Smooth muscle cell (in vitro differentiated cells): ENCODE results near the gene FCAR. TPM values are rescaled to one million over a fixed set of nuclear protein-coding genes. Genes with fewer than 3 reads are reported as not detected.
"Not testable (repeated sequence)": the region's sequence is repeated elsewhere in the genome, so short reads cannot be mapped to it uniquely, and the experiment has no call there.

ENCODE experiments used
- DNase-seq: peaks from one replicate; lab custom pipeline; 2025; ENCODE audit not compliant: unreplicated experiment; lab: John Stamatoyannopoulos, UW
- H2AFZ ChIP-seq: fragments of 200-600 bp; sonication (generic); 2 replicates; pipeline ENCODE4 v1.6.0; 2016; ENCODE audit warnings: antibody characterized with exemption, low read depth, mild to moderate bottlenecking
- H3F3A ChIP-seq: fragments of 200-600 bp; sonication (generic); 2 replicates; pipeline ENCODE4 v1.6.0; 2017; ENCODE audit warnings: antibody characterized with exemption, low read depth
- H3K27ac ChIP-seq: fragments of 200-600 bp; sonication (generic); 2 replicates; pipeline ENCODE4 v1.5.1; 2016; ENCODE audit warnings: low read depth, mild to moderate bottlenecking
- H3K27me3 ChIP-seq: fragments of 200-600 bp; sonication (generic); 2 replicates; pipeline ENCODE4 v1.6.1; 2016; ENCODE audit warnings: low read depth, mild to moderate bottlenecking
- H3K36me3 ChIP-seq: fragments of 200-600 bp; sonication (generic); 2 replicates; pipeline ENCODE4 v1.5.1; 2016; ENCODE audit warnings: low read depth
- H3K4me1 ChIP-seq: fragments of 200-600 bp; sonication (generic); 2 replicates; pipeline ENCODE4 v1.5.1; 2016; ENCODE audit warnings: low read depth
- H3K4me2 ChIP-seq: fragments of 200-600 bp; sonication (generic); 2 replicates; pipeline ENCODE4 v1.6.0; 2016; ENCODE audit warnings: mild to moderate bottlenecking
- H3K4me3 ChIP-seq: fragments of 200-600 bp; sonication (generic); 2 replicates; pipeline ENCODE4 v1.5.1; 2016; ENCODE audit warnings: mild to moderate bottlenecking
- H3K79me2 ChIP-seq: fragments of 200-600 bp; sonication (generic); 2 replicates; pipeline ENCODE4 v1.6.0; 2016; ENCODE audit warnings: low read depth, mild to moderate bottlenecking
- H3K9ac ChIP-seq: fragments of 200-600 bp; sonication (generic); 2 replicates; pipeline ENCODE4 v1.6.0; 2016; ENCODE audit warnings: low read depth
- H3K9me3 ChIP-seq: fragments of 200-600 bp; sonication (generic); replicated peaks from 2 replicates; pipeline ENCODE4 v1.5.1; 2016; ENCODE audit warnings: low read depth
- H4K20me1 ChIP-seq: fragments of 200-600 bp; sonication (generic); 2 replicates; pipeline ENCODE4 v1.6.0; 2016; ENCODE audit warnings: low read depth
- CTCF ChIP-seq: fragments of 200-600 bp; sonication (generic); IDR thresholded peaks from 2 replicates; pipeline ENCODE4 v1.5.1; 2017; ENCODE audit warnings: borderline replicate concordance, mild to moderate bottlenecking, antibody characterized with exemption; ENCODE audit not compliant: insufficient read depth, poor library complexity, severe bottlenecking
- WGBS: methylation state at CpG from one replicate; pipeline ENCODE4 v1.1.7; 2016; ENCODE audit warnings: low lambda C conversion rate; 5-methylcytosine and 5-hydroxymethylcytosine counted together
- polyA plus RNA-seq: library from polyadenylated mRNA; unstranded; fragments of >200 nt; fragmentation: Nextera tagmentation; extraction: Ambion mirVana; gene quantifications from 2 replicates; pipeline ENCODE4 v1.2.1, GENCODE V29; 2016
- small RNA-seq: library from RNA; depleted of rRNA; stranded (forward); fragments of <200 nt; gene quantifications from one replicate; pipeline ENCODE3, GENCODE V24; 2014
- total RNA-seq: library from RNA; depleted of rRNA; stranded (reverse); fragments of >200 nt; gene quantifications from 2 replicates; pipeline ENCODE4 v1.2.3, GENCODE V29; 2014

Gene FCAR
- total and polyA plus RNA-seq, 2 experiments from 2014 or later, result not detected

GRCh38 chr19:54928299-54928698 lies 54.3 kb downstream of the FCAR start:
- Histone ChIP-seq H4K20me1 (no peaks in the 10 kb centered on the region), H2AFZ (no peak overlapping the region), H3K27me3 (no peaks in the 10 kb centered on the region), H3K9me3 (no peaks in the 10 kb centered on the region), H3K4me3 (no peak overlapping the region), H3K79me2 (no peaks in the 10 kb centered on the region), H3K36me3 (no peaks in the 10 kb centered on the region), H3K27ac (no peak overlapping the region), H3K9ac (no peak overlapping the region), H3K4me1 (no peaks in the 10 kb centered on the region), H3F3A (no peaks in the 10 kb centered on the region), H3K4me2 (no peak overlapping the region)
- 96% methylated on average over 2 of the region's 2 CpGs for WGBS
- no peak for TF ChIP-seq CTCF
- DNase-seq, result no peak

GRCh38 chr19:54937926-54938325 lies 63.9 kb downstream of the FCAR start:
- Histone ChIP-seq H3K4me3 (no peak overlapping the region), H3F3A (no peaks in the 10 kb centered on the region), H3K79me2 (no peaks in the 10 kb centered on the region), H3K4me2 (no peak overlapping the region), H3K9ac (no peak overlapping the region), H3K27ac (no peak overlapping the region), H3K4me1 (no peaks in the 10 kb centered on the region), H3K9me3 (no peaks in the 10 kb centered on the region), H4K20me1 (no peaks in the 10 kb centered on the region), H3K27me3 (no peaks in the 10 kb centered on the region), H2AFZ (no peak overlapping the region), H3K36me3 (no peaks in the 10 kb centered on the region)
- no peak for TF ChIP-seq CTCF
- no peak for DNase-seq
- 92% methylated on average over 9 of the region's 9 CpGs for WGBS

- Histone ChIP-seq H3K27me3 (no peaks in the 10 kb centered on the region), H3K36me3 (no peaks in the 10 kb centered on the region), H3K27ac (no peak overlapping the region), H4K20me1 (no peaks in the 10 kb centered on the region), H3F3A (no peaks in the 10 kb centered on the region), H3K9ac (no peak overlapping the region), H3K4me1 (no peaks in the 10 kb centered on the region), H3K4me3 (no peak overlapping the region), H3K9me3 (no peaks in the 10 kb centered on the region), H3K79me2 (no peaks in the 10 kb centered on the region), H3K4me2 (no peak overlapping the region), H2AFZ (no peak overlapping the region)
- no peak for TF ChIP-seq CTCF
- 86% methylated on average over 11 of the region's 11 CpGs for WGBS
- no peak for DNase-seq
Observed at GRCh38 chr19:54938906-54939305, 64.9 kb downstream of the FCAR start.

- H3K27me3 ChIP-seq, H3K27ac ChIP-seq, H2AFZ ChIP-seq, H3K36me3 ChIP-seq, H3K4me2 ChIP-seq, H3K9me3 ChIP-seq, H3K4me1 ChIP-seq, H3K4me3 ChIP-seq, H3F3A ChIP-seq, H3K79me2 ChIP-seq, H3K9ac ChIP-seq, DNase-seq, H4K20me1 ChIP-seq: not testable (repeated sequence)
- WGBS, result 82% methylated on average over 9 of the region's 28 CpGs
Observed at GRCh38 chr19:54939538-54939937, 65.5 kb downstream of the FCAR start.

Small RNA genes lying within 50 kb of the gene (small RNA-seq; reads per million reads assigned to genes)
- gene RNU6-222P, result not detected

Other genes with a start within 250 kb of the FCAR start
- gene LILRB1, start 243.8 kb upstream of the FCAR start, total RNA-seq, result not detected in 2 replicates
- not detected in 2 replicates for gene LILRB1, start 243.8 kb upstream of the FCAR start, polyA plus RNA-seq
- not detected in 2 replicates for gene LILRB4, start 211.2 kb upstream of the FCAR start, total RNA-seq
- gene LILRB4, start 211.2 kb upstream of the FCAR start, polyA plus RNA-seq, result not detected in 2 replicates
- not detected in 2 replicates for gene KIR3DL3, start 149.8 kb upstream of the FCAR start, total RNA-seq
- gene KIR3DL3, start 149.8 kb upstream of the FCAR start, polyA plus RNA-seq, result not detected in 2 replicates
- not detected in 2 replicates for gene KIR2DL3, start 135.7 kb upstream of the FCAR start, total RNA-seq
- not detected in 2 replicates for gene KIR2DL3, start 135.7 kb upstream of the FCAR start, polyA plus RNA-seq
- not detected in 2 replicates for gene KIR2DL1, start 104.4 kb upstream of the FCAR start, total RNA-seq
- gene KIR2DL1, start 104.4 kb upstream of the FCAR start, polyA plus RNA-seq, result not detected in 2 replicates
- not detected in 2 replicates for gene KIR2DL4, start 70.6 kb upstream of the FCAR start, total RNA-seq
- gene KIR2DL4, start 70.6 kb upstream of the FCAR start, polyA plus RNA-seq, result not detected in 2 replicates
- not detected in 2 replicates for gene KIR3DL1, start 57.8 kb upstream of the FCAR start, total RNA-seq
- not detected in 2 replicates for gene KIR3DL1, start 57.8 kb upstream of the FCAR start, polyA plus RNA-seq
- gene KIR2DS4, start 41.6 kb upstream of the FCAR start, total RNA-seq, result not detected in 2 replicates
- not detected in 2 replicates for gene KIR2DS4, start 41.6 kb upstream of the FCAR start, polyA plus RNA-seq
- not detected in 2 replicates for gene KIR3DL2, start 23.8 kb upstream of the FCAR start, total RNA-seq
- not detected in 2 replicates for gene KIR3DL2, start 23.8 kb upstream of the FCAR start, polyA plus RNA-seq
- 1.7 TPM in 1 of 2 replicates, not detected in the other for gene NCR1, start 31.9 kb downstream of the FCAR start, total RNA-seq
- 0.64 TPM in 1 of 2 replicates, not detected in the other for gene NCR1, start 31.9 kb downstream of the FCAR start, polyA plus RNA-seq
- gene NLRP7, start 73.3 kb downstream of the FCAR start, total RNA-seq, result 0.18 and 1.3 TPM in 2 replicates
- 0.29 and 1.7 TPM in 2 replicates for gene NLRP7, start 73.3 kb downstream of the FCAR start, polyA plus RNA-seq
- 37.9 and 52.2 TPM in 2 replicates for gene NLRP2, start 92.1 kb downstream of the FCAR start, total RNA-seq
- gene NLRP2, start 92.1 kb downstream of the FCAR start, polyA plus RNA-seq, result 13.7 and 42.5 TPM in 2 replicates
- 0.09 TPM in 1 of 2 replicates, not detected in the other for gene GP6, start 164.0 kb downstream of the FCAR start, total RNA-seq
- gene GP6, start 164.0 kb downstream of the FCAR start, polyA plus RNA-seq, result 1.8 TPM in 1 of 2 replicates, not detected in the other
- gene RDH13, start 188.9 kb downstream of the FCAR start, total RNA-seq, result 7.8 and 13.5 TPM in 2 replicates
- gene RDH13, start 188.9 kb downstream of the FCAR start, polyA plus RNA-seq, result 9.1 and 21.4 TPM in 2 replicates
- 21.4 and 32.9 TPM in 2 replicates for gene EPS8L1, start 201.6 kb downstream of the FCAR start, total RNA-seq
- gene EPS8L1, start 201.6 kb downstream of the FCAR start, polyA plus RNA-seq, result 16.8 and 32.6 TPM in 2 replicates
- gene PPP1R12C, start 243.4 kb downstream of the FCAR start, total RNA-seq, result 16.8 and 30.5 TPM in 2 replicates
- 26.1 and 32.1 TPM in 2 replicates for gene PPP1R12C, start 243.4 kb downstream of the FCAR start, polyA plus RNA-seq